Neural progenitor cell (in vitro differentiated cells): Measurements from ENCODE around the gene AFMID.

Source experiments
- EZH2 ChIP-seq: fragments of 200-600 bp; sonication (generic); IDR thresholded peaks from 2 replicates; pipeline ENCODE4 v1.6.1; 2017; ENCODE audit warnings: antibody characterized with exemption, mild to moderate bottlenecking, moderate library complexity
- EZH2phosphoT487 ChIP-seq: fragments of 200-600 bp; sonication (generic); IDR thresholded peaks from 2 replicates; pipeline ENCODE4 v1.6.1; 2017; ENCODE audit warnings: antibody characterized with exemption
- TF ChIP-seq, protein P1 (sequence below): fragments of 200-600 bp; sonication (generic); IDR thresholded peaks from 2 replicates; pipeline ENCODE4 v1.5.1; 2017; ENCODE audit warnings: antibody characterized with exemption, mild to moderate bottlenecking

DNA sequence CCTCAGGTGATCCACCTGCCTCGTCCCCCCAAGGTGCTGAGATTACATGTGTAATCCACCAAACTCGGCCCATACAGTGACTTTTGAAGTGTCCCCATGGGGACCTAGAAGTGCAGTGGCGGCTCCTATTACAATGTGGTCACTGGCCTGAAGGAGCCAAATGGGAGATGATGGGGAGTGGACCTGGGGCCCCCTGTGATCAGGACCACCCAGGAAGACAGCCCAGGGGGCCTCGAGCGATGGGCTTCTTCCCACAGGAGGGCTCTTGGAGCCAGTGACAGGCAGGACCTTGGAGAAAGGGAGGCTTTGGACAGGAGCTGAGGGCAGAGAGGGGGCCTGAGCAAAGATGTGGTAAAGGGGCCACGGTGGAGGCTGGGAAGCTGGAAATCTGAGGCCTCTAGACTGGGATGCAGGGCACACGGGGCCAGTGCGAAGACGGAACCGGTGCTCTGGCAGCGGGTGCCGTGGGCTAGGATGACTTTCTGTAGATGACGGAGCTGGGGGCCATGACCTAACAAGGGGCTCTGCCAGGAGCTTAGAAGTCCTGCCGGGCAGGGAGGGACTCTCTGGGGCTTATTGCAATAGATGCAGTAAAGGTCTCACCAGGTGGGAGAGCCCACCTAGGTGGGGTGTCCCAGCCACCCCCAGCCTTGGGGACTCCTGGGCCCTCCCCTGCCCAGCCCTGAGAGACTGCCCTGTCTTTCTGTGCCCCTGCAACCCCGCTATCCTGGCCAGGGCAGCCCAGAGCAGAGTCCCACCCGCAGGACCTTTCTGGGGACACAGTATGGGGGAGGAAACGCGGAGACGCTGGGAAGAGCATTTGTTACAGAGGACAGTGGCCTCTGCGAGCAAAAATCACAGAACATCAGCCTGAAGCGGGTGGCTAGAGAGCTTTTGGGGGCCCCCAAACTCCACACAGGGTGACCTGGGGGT, 43.7 kb upstream of the AFMID start:
- TF ChIP-seq, protein P1, sequence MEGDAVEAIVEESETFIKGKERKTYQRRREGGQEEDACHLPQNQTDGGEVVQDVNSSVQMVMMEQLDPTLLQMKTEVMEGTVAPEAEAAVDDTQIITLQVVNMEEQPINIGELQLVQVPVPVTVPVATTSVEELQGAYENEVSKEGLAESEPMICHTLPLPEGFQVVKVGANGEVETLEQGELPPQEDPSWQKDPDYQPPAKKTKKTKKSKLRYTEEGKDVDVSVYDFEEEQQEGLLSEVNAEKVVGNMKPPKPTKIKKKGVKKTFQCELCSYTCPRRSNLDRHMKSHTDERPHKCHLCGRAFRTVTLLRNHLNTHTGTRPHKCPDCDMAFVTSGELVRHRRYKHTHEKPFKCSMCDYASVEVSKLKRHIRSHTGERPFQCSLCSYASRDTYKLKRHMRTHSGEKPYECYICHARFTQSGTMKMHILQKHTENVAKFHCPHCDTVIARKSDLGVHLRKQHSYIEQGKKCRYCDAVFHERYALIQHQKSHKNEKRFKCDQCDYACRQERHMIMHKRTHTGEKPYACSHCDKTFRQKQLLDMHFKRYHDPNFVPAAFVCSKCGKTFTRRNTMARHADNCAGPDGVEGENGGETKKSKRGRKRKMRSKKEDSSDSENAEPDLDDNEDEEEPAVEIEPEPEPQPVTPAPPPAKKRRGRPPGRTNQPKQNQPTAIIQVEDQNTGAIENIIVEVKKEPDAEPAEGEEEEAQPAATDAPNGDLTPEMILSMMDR: no peak
- TF ChIP-seq EZH2phosphoT487: no peak
- no peak for TF ChIP-seq EZH2
